Measurements from ENCODE around the gene TAF1C. TPM values are rescaled to one million over a fixed set of nuclear protein-coding genes. Genes with fewer than 3 reads are reported as not detected.

TAF1C gene
- total RNA-seq, 2 experiments from 2014 or later = 53.4 to 62.3 TPM

DNA sequence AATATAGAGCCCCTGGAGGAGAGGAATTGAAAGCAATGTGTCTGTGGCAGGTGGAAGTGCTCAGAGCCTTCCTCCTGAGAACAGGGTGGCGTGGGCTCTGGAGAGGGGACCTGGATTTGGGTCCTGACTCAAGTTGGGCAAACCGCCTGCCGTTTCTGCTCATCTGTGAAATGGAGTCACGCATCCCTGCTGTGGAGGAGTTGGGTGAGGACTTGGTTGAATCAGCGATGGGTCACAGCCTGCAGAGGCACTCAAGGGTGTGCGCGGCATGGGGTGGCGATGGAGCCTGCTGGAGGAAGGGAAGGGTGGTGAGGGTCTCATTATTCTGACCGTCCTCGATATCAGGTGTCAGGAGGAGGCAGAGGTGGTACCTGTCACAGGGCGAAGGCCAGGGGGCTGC is 7.2 kb upstream of the TAF1C start:
- POLR2A ChIA-PET = no interaction called here
- H3K27ac Mint-ChIP-seq = peak overlapping the region; percentile 84
- CTCF ChIA-PET = interaction anchor here (1.1 kb wide), 2 partner anchors 128 to 312 kb away, joined by 3 to 5 read pairs; no protein-coding TSS in a partner anchor
- DNase-seq = no peak
- no peaks in the 10 kb centered on the region for H3K36me3 Mint-ChIP-seq (ENCODE audit: low read depth)
- H3K4me3 Mint-ChIP-seq = peak overlapping the region; percentile 48
- peaks cover 1% of the 10 kb centered on the region for H3K27me3 Mint-ChIP-seq (ENCODE audit: low read depth)
- ATAC-seq = peak; percentile 21
- no peaks in the 10 kb centered on the region for H3K9me3 Mint-ChIP-seq (ENCODE audit: insufficient read depth)
- H3K4me1 Mint-ChIP-seq (ENCODE audit: low read depth) = peaks cover 20% of the 10 kb centered on the region

DNA sequence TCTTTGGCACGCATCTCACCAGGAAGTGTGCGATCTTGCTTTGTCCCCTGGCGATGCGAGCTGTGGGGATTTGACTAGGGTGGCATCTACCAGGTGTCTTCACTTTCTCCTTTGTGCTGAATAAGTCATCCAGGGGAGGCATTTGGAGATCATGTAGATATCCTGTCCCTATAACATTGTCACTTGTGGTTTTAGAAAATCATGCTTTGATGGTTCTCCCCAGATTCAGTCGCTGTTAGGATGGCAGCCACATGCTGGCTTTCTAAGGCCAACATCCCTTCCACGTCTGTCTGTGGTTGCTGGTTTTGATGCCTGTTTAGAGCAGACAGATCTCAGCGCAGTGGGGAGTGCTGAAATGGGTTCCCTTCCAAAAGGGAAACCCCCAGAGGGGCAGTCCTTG is 6.6 kb upstream of the TAF1C start:
- POLR2A ChIA-PET = no interaction called here
- Mint-ChIP-seq H3K4me3 (peak overlapping the region; percentile 48), H3K27me3 (ENCODE audit: low read depth) (no peaks in the 10 kb centered on the region), H3K36me3 (ENCODE audit: low read depth) (no peaks in the 10 kb centered on the region), H3K27ac (peak overlapping the region; percentile 84), H3K9me3 (ENCODE audit: insufficient read depth) (no peaks in the 10 kb centered on the region), H3K4me1 (ENCODE audit: low read depth) (peaks cover 20% of the 10 kb centered on the region)
- peak; percentile 42 for ATAC-seq
- CTCF ChIA-PET = interaction anchor here (1.0 kb wide), 1 partner anchor 109 kb away, joined by 4 read pairs; no protein-coding TSS in a partner anchor
- DNase-seq = peak; percentile 30

DNA sequence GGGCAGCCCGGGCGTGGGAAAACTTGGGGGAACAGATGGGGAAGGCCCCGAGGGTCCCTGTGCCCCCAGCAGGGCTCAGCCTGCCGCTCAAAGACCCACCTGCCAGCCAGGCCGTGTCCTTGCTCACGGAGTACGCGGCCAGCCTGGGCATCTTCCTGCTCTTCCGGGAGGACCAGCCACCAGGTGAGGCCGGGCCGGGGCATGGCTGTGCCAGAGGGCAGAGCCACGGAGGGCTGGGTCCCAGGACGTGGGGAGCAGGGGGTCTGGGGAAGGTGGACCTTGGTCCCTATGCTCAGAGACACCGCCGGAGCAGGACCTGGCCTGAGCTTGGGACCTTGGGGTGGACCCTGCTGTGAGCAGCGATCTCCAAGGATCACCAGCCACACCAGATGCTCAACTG is 4.6 kb upstream of the TAF1C start:
- CTCF ChIA-PET = no interaction called here
- H3K4me3 Mint-ChIP-seq = no peak overlapping the region
- POLR2A ChIA-PET = no interaction called here
- H3K4me1 Mint-ChIP-seq (ENCODE audit: low read depth) = peaks cover 27% of the 10 kb centered on the region
- H3K36me3 Mint-ChIP-seq (ENCODE audit: low read depth) = no peaks in the 10 kb centered on the region
- no peak for ATAC-seq
- no peak overlapping the region for H3K27ac Mint-ChIP-seq
- no peaks in the 10 kb centered on the region for H3K27me3 Mint-ChIP-seq (ENCODE audit: low read depth)
- no peak for DNase-seq
- H3K9me3 Mint-ChIP-seq (ENCODE audit: insufficient read depth) = no peaks in the 10 kb centered on the region

DNA sequence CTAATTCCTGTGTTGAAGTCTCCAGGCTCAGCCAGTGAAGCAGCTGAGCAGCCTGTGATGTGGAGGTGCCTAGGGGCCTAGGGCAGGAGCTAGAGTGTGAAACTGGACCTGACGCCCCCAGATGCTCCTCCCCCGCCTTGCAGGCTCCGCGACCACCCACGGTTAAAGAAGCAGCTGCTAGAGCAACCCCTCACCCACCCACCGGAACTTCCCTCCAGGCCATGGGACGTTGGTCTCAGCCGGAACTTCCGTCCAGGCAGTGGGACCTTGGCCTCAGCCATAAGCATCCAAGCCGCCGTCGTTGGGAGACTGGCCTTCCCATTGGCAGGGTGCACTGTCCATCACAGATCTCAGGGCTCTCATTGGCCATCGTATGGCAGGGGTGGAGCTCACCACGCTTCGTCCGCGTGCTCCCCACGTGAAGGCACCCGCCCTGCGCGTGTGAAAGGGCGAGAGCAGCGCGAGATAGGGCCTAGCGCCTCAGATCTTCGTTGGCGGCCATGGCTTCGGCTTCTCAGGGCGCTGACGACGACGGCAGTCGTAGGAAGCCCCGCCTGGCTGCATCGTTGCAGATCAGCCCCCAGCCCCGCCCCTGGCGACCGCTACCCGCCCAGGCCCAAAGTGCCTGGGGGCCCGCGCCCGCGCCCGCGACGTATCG is 4.0 kb upstream of the TAF1C start, which contains the start of gene ADAD2:
ADAD2 (plus strand) TSS at position 427 of the 658 bp plus-strand sequence; CDS start at position 501, 74 bp downstream.
- ChIA-PET CTCF (interaction anchor here (1.5 to 1.6 kb wide), 2 partner anchors 86 to 106 kb away, joined by 3 to 4 read pairs; no protein-coding TSS in a partner anchor), POLR2A (no interaction called here)
- Mint-ChIP-seq H3K27ac (no peak within 1 kb of the TSS), H3K4me3 (no peak within 1 kb of the TSS), H3K36me3 (ENCODE audit: low read depth) (no peaks in the 10 kb centered on the region), H3K9me3 (ENCODE audit: insufficient read depth) (no peaks in the 10 kb centered on the region), H3K4me1 (ENCODE audit: low read depth) (peaks cover 32% of the 10 kb centered on the region), H3K27me3 (ENCODE audit: low read depth) (no peaks in the 10 kb centered on the region)
- no peak for ATAC-seq
- no peak for DNase-seq

DNA sequence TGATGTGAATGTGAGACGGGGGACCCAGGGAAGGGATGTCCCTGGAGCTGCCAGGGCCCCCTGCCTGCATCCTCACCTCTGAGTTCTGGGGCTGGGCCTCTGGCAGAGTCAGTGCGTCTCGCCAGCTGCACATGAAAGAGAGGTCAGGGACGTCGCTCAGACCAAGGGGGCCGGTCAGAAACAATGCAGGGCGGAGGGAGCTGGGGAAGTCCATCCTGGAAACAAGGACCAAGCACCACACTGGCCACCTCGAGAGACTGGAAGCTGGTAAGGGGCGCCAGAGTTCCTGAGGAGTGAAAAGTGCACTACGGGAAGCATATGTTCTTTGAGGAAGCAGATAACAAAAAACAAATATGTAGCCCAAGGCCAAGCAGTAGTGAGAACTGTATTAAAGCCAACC is 2.1 kb downstream of the TAF1C start:
- Mint-ChIP-seq H3K4me3 (peak overlapping the region; percentile 94), H3K4me1 (ENCODE audit: low read depth) (peaks cover 25% of the 10 kb centered on the region), H3K36me3 (ENCODE audit: low read depth) (peaks cover 24% of the 10 kb centered on the region), H3K27me3 (ENCODE audit: low read depth) (no peaks in the 10 kb centered on the region), H3K27ac (peak overlapping the region; percentile 55), H3K9me3 (ENCODE audit: insufficient read depth) (no peaks in the 10 kb centered on the region)
- CTCF ChIA-PET = interaction anchor here (0.9 kb wide), 1 partner anchor 96 kb away, joined by 3 read pairs; no protein-coding TSS in a partner anchor
- POLR2A ChIA-PET = no interaction called here
- ATAC-seq (no peak), DNase-seq (no peak)

- CTCF ChIA-PET = interaction anchor here (0.9 to 1.0 kb wide), 3 partner anchors 95 to 99 kb away, joined by 3 to 4 read pairs (median 3); no protein-coding TSS in a partner anchor
- no peaks in the 10 kb centered on the region for H3K27me3 Mint-ChIP-seq (ENCODE audit: low read depth)
- H3K9me3 Mint-ChIP-seq (ENCODE audit: insufficient read depth) = no peaks in the 10 kb centered on the region
- DNase-seq (no peak), ATAC-seq (no peak)
- peaks cover 24% of the 10 kb centered on the region for H3K36me3 Mint-ChIP-seq (ENCODE audit: low read depth)
- no peak overlapping the region for H3K27ac Mint-ChIP-seq
- H3K4me3 Mint-ChIP-seq = no peak overlapping the region
- H3K4me1 Mint-ChIP-seq (ENCODE audit: low read depth) = peaks cover 25% of the 10 kb centered on the region
- POLR2A ChIA-PET = no interaction called here
Measured at GRCh38 chr16:84183911-84184591, 2.8 kb downstream of the TAF1C start.

GRCh38 chr16:84183572-84183875 is 3.3 kb downstream of the TAF1C start:
- Mint-ChIP-seq H3K4me1 (ENCODE audit: low read depth) (peaks cover 25% of the 10 kb centered on the region), H3K27me3 (ENCODE audit: low read depth) (no peaks in the 10 kb centered on the region), H3K4me3 (no peak overlapping the region), H3K27ac (no peak overlapping the region), H3K9me3 (ENCODE audit: insufficient read depth) (no peaks in the 10 kb centered on the region), H3K36me3 (ENCODE audit: low read depth) (peaks cover 24% of the 10 kb centered on the region)
- POLR2A ChIA-PET = no interaction called here
- CTCF ChIA-PET = interaction anchor here (1.0 kb wide), 2 partner anchors 95 to 99 kb away, joined by 3 to 4 read pairs; no protein-coding TSS in a partner anchor
- ATAC-seq = no peak
- DNase-seq = no peak

DNA sequence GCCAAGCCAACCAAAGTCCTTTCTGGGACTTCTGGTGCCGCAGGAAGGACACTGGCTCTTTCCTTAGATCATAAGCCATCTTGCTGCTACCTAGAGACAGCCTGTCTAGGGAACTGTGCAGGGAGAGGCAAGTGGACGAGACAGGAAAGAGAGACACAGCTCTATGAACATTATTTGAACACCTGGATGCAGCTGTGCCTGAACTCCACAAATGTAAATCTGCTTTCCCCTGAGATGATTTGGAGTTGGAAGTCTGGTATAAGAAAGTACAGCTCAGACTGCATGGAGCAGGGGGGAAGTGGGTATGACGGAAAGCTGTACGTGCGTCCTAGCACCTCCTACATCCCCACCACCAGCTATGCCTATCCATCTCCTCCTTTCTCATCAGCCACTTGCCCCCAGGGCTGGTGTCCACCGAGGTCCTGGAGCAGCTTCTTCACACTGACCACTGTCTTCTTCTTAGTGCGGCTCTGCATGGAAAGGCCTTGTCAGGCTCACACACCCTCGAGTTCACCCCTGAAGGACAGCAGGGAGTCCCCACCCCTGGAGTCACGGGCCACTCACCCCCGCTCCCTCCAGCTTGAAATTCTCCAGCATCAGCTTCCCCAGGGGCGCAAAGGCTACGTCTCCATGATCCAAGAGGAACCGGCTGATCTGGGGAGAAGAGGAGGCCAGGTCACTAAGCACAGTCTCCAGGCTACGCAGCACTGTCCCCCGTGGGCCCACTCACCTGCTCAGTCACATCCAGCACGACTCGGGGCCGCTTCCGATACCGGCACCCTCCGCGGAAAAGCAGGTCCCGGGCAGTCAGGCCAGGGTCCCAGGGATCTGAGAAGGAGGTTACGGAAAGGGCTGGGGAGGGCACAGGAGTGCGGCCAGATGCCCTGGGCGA is 3.9 kb downstream of the TAF1C start:
- DNase-seq (no peak), ATAC-seq (no peak)
- Mint-ChIP-seq H3K27me3 (ENCODE audit: low read depth) (no peaks in the 10 kb centered on the region), H3K4me1 (ENCODE audit: low read depth) (peaks cover 25% of the 10 kb centered on the region), H3K4me3 (no peak overlapping the region), H3K27ac (no peak overlapping the region), H3K9me3 (ENCODE audit: insufficient read depth) (no peaks in the 10 kb centered on the region), H3K36me3 (ENCODE audit: low read depth) (peaks cover 27% of the 10 kb centered on the region)
- CTCF ChIA-PET = no interaction called here
- POLR2A ChIA-PET = no interaction called here

DNA sequence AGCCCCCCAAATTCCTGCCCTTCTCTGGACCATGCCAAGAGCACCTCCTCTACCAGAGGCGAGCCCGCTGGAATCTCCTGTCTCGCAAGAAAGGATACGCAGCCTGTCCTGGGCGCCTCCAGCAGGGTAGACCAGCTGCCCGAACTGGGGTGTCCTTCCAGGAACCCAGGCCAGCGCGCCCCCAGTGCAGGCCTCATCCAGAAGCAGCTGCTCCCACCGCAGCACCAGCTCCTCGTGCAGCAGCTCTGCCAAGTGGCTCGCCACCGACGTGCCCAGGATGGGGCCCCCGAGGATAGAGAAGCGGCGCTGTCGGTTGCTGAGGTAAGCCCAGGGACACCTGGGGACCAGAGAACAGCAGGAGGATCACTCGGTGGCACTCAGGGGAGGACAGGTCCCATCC is 4.8 kb downstream of the TAF1C start:
- DNase-seq = no peak
- ATAC-seq = no peak
- Mint-ChIP-seq H3K36me3 (ENCODE audit: low read depth) (peaks cover 29% of the 10 kb centered on the region), H3K27me3 (ENCODE audit: low read depth) (no peaks in the 10 kb centered on the region), H3K4me3 (no peak overlapping the region), H3K4me1 (ENCODE audit: low read depth) (peaks cover 22% of the 10 kb centered on the region), H3K9me3 (ENCODE audit: insufficient read depth) (no peaks in the 10 kb centered on the region), H3K27ac (no peak overlapping the region)
- ChIA-PET POLR2A (no interaction called here), CTCF (no interaction called here)

DNA sequence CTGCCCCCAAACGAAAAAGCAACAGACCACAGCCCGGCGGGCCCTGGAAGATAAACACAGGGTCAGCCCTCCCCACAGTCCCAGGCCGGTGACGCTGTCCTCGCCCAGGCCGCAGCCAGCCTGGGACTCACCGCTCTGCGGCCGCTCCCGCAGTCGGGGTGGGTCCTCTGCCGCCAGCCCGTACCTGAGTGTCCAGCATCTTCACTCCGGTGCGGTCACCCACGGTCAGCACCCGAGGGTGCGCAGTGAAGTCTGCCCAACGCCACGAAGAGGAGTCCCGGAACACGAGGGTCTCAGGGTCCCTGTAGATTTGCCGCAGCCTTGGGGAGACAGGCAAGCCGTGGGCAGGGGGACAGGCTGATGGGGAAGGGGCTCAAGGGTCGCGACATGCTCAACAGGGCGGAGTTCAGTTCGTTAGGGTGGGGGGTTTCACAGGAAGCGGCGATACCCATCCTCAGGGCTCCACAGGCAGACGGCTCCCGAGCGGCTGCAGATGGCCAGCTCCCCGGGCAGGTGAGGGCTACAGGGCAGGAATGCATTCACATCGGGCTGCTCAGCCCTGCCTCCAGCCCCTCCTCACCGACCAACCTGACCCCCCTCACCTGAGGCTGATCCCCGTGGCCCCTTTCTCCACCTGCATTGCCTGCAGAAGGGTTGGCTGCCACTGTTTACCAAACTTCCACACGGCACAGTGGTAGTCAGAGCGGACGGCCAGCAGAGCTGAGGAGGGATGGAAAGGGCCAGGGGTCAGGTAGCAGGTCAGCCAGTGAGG is 5.5 kb downstream of the TAF1C start:
- no peak for ATAC-seq
- Mint-ChIP-seq H3K9me3 (ENCODE audit: insufficient read depth) (no peaks in the 10 kb centered on the region), H3K27me3 (ENCODE audit: low read depth) (no peaks in the 10 kb centered on the region), H3K4me1 (ENCODE audit: low read depth) (peaks cover 18% of the 10 kb centered on the region), H3K27ac (no peak overlapping the region), H3K4me3 (no peak overlapping the region), H3K36me3 (ENCODE audit: low read depth) (peaks cover 29% of the 10 kb centered on the region)
- ChIA-PET CTCF (no interaction called here), POLR2A (no interaction called here)
- no peak for DNase-seq

GRCh38 chr16:84180519-84181140 is 6.2 kb downstream of the TAF1C start:
- Mint-ChIP-seq H3K36me3 (ENCODE audit: low read depth) (peaks cover 29% of the 10 kb centered on the region), H3K27me3 (ENCODE audit: low read depth) (no peaks in the 10 kb centered on the region), H3K4me1 (ENCODE audit: low read depth) (peaks cover 12% of the 10 kb centered on the region), H3K9me3 (ENCODE audit: insufficient read depth) (no peaks in the 10 kb centered on the region), H3K27ac (no peak overlapping the region), H3K4me3 (no peak overlapping the region)
- ATAC-seq (no peak), DNase-seq (no peak)
- ChIA-PET CTCF (no interaction called here), POLR2A (no interaction called here)
